B cell (primary cell): ENCODE measurements around the gene RGS7. TPM values are rescaled to one million over a fixed set of nuclear protein-coding genes. Genes with fewer than 3 reads are reported as not detected.

Experiments
- ATAC-seq: fragments of 200-7000 bp; cut with Tn5 transposase; one replicate; pipeline ENCODE4 v1.10.0; 2021; ENCODE audit warnings: low read depth, mild to moderate bottlenecking, moderate number of reproducible peaks, moderate library complexity
- CTCF ChIA-PET: fragments of 350-600 bp; sonication (Branson Sonifier 250); formaldehyde crosslinking; loops from one replicate; lab custom pipeline; 2021; ENCODE audit warnings: antibody characterized with exemption, inconsistent platforms; lab: Charles Lee
- POLR2A ChIA-PET: fragments of 350-600 bp; sonication (Branson Sonifier 250); formaldehyde crosslinking; loops from one replicate; lab custom pipeline; 2021; ENCODE audit warnings: antibody characterized with exemption; lab: Charles Lee
- DNase-seq: peaks from one replicate; pipeline ENCODE4 v3.0.0; 2013
- H2AFZ ChIP-seq: 2 replicates; pipeline ENCODE4 v1.6.1; 2012; ENCODE audit warnings: mild to moderate bottlenecking, low read depth, low read length; ENCODE audit not compliant: insufficient read depth, poor library complexity, severe bottlenecking
- H3K27ac ChIP-seq, 2 donors: 1 replicate in 1 of 2; 2 replicates in 1 of 2; pipeline ENCODE4 v1.5.1; 2012 to 2013; ENCODE audit warnings: low read length in 2 of 2, mild to moderate bottlenecking in 2 of 2, moderate library complexity in 1 of 2
- H3K27me3 ChIP-seq, 4 experiments: fragments of 200-600 bp in 1 of 4; sonication (generic) in 1 of 4; replicated peaks in 1 of 4; 1 replicate in 2 of 4; 2 replicates in 2 of 4; pipeline versions ENCODE4 v1.6.1 to v1.7.0; 2013 to 2016; ENCODE audit warnings: low read length in 3 of 4, mild to moderate bottlenecking in 2 of 4, mixed read lengths in 1 of 4, moderate library complexity in 1 of 4; ENCODE audit not compliant: insufficient read depth in 4 of 4, control insufficient read depth in 3 of 4; ENCODE audit errors: control extremely low read depth in 1 of 4
- H3K36me3 ChIP-seq, 2 experiments: replicated peaks in 1 of 2; 1 replicate in 1 of 2; 2 replicates in 1 of 2; pipeline versions ENCODE4 v1.6.1 to v1.7.1; 2013; ENCODE audit warnings: low read length in 1 of 2; ENCODE audit not compliant: insufficient read depth in 2 of 2, control insufficient read depth in 1 of 2; ENCODE audit errors: control extremely low read depth in 1 of 2, extremely low read depth in 1 of 2
- H3K4me1 ChIP-seq, 2 donors: fragments of 200-600 bp in 1 of 2; sonication (generic) in 1 of 2; 1 replicate in 1 of 2; 2 replicates in 1 of 2; pipeline versions ENCODE4 v1.5.1 to v1.6.1; 2013 to 2017; ENCODE audit warnings: low read length in 2 of 2; ENCODE audit not compliant: control insufficient read depth in 2 of 2, insufficient read depth in 2 of 2
- H3K4me2 ChIP-seq: replicated peaks from 2 replicates; pipeline ENCODE3; 2012; ENCODE audit warnings: mild to moderate bottlenecking, low read depth, low read length; ENCODE audit not compliant: poor library complexity, severe bottlenecking
- H3K4me3 ChIP-seq, 5 experiments: fragments of 200-600 bp in 1 of 5; sonication (generic) in 1 of 5; 1 replicate in 3 of 5; 2 replicates in 2 of 5; pipeline versions ENCODE4 v1.5.1 to v1.7.0; 2011 to 2016; ENCODE audit warnings: low read length in 4 of 5, mild to moderate bottlenecking in 4 of 5, low read depth in 2 of 5, control low read depth in 1 of 5, moderate library complexity in 1 of 5; ENCODE audit not compliant: insufficient read depth in 1 of 5; ENCODE audit errors: control extremely low read depth in 1 of 5, extremely low read depth in 1 of 5
- H3K79me2 ChIP-seq: fragments of 200-600 bp; sonication (generic); one replicate; pipeline ENCODE4 v1.6.0; 2016; ENCODE audit warnings: low read length; ENCODE audit not compliant: control insufficient read depth, insufficient read depth
- H3K9ac ChIP-seq: fragments of 200-600 bp; sonication (generic); 2 replicates; pipeline ENCODE4 v1.6.1; 2017; ENCODE audit warnings: mild to moderate bottlenecking, low read length, moderate library complexity
- H3K9me3 ChIP-seq, 3 donors: one replicate each; pipeline versions ENCODE4 v1.6.1 to v1.7.1; 2013; ENCODE audit warnings: low read length in 2 of 3; ENCODE audit not compliant: control insufficient read depth in 2 of 3, insufficient read depth in 1 of 3; ENCODE audit errors: control extremely low read depth in 1 of 3
- H4K20me1 ChIP-seq: 2 replicates; pipeline ENCODE4 v1.6.0; 2012; ENCODE audit warnings: mild to moderate bottlenecking, low read length; ENCODE audit not compliant: insufficient read depth, control insufficient read depth, poor library complexity, severe bottlenecking
- H3K27ac Mint-ChIP-seq: one replicate; pipeline ENCODE4 v1.8.0; 2021; ENCODE audit warnings: mixed read lengths
- H3K27me3 Mint-ChIP-seq: one replicate; pipeline ENCODE4 v1.8.0; 2021; ENCODE audit warnings: mixed read lengths
- H3K4me1 Mint-ChIP-seq: one replicate; pipeline ENCODE4 v1.8.0; 2021; ENCODE audit warnings: mixed read lengths
- H3K4me3 Mint-ChIP-seq: one replicate; pipeline ENCODE4 v1.8.0; 2021; ENCODE audit warnings: mixed read lengths
- H3K9me3 Mint-ChIP-seq: one replicate; pipeline ENCODE4 v1.8.0; 2022; ENCODE audit warnings: mixed read lengths; ENCODE audit not compliant: insufficient read depth
- CTCF ChIP-seq: fragments of 200-600 bp; IDR thresholded peaks from one replicate; pipeline ENCODE4 v1.8.0; 2022; ENCODE audit warnings: antibody characterized with exemption, mild to moderate bottlenecking
- EZH2 ChIP-seq: IDR thresholded peaks from 2 replicates; pipeline ENCODE4 v1.6.1; 2012; ENCODE audit warnings: borderline replicate concordance, low read depth, mild to moderate bottlenecking, moderate library complexity, low read length; ENCODE audit not compliant: insufficient read depth, poor library complexity, severe bottlenecking
- WGBS: methylation state at CpG from one replicate; pipeline ENCODE4 v1.1.5; 2013; ENCODE audit warnings: missing lambda C conversion rate; ENCODE audit not compliant: insufficient coverage; 5-methylcytosine and 5-hydroxymethylcytosine counted together
- intact Hi-C: fragments of 100-400 bp; cut with micrococcal nuclease; formaldehyde crosslinking; loops from one replicate; pipeline ENCODE4 v1.10.0; 2022
- polyA plus RNA-seq: library from polyadenylated mRNA; depleted of rRNA; stranded (reverse); fragments of >200 nt; gene quantifications from 2 replicates; pipeline ENCODE4 v1.2.3, GENCODE V29; 2012
- total RNA-seq, 2 donors: library from RNA; stranded (reverse); fragments of 120-200 nt in 1 of 2; gene quantifications; 1 replicate in 1 of 2; 2 replicates in 1 of 2; pipeline versions ENCODE4 v1.2.3 to v1.2.4, GENCODE V29; 2013 to 2022

Gene RGS7
- total and polyA plus RNA-seq, 2 donors (not counting 1 experiment from before 2014, with no cell fraction given): 0.15 to 1.8 TPM

GRCh38 chr1:241077386-241078147 lies 279.4 kb downstream of the RGS7 start:
- Histone ChIP-seq H3K9me3 (no peaks in the 10 kb centered on the region), H3K4me1 (no peaks in the 10 kb centered on the region), H3K27ac (no peak overlapping the region), H3K79me2 (no peaks in the 10 kb centered on the region), H3K9ac (no peak overlapping the region), H3K27me3 (no peaks in the 10 kb centered on the region), H3K4me3 (no peak overlapping the region), H4K20me1 (no peaks in the 10 kb centered on the region), H2AFZ (no peak overlapping the region), H3K4me2 (no peak overlapping the region), H3K36me3 (no peaks in the 10 kb centered on the region)
- Mint-ChIP-seq H3K4me1 (no peaks in the 10 kb centered on the region), H3K9me3 (no peaks in the 10 kb centered on the region), H3K27ac (no peak overlapping the region), H3K4me3 (no peak overlapping the region), H3K27me3 (no peaks in the 10 kb centered on the region)
- intact Hi-C loops: no loop called here
- ChIA-PET POLR2A (no interaction called here), CTCF (no interaction called here)
- TF ChIP-seq EZH2 (no peak), CTCF (no peak)
- WGBS: 63% methylated on average over 2 of the region's 11 CpGs
- DNase-seq (no peak), ATAC-seq (no peak)

DNA sequence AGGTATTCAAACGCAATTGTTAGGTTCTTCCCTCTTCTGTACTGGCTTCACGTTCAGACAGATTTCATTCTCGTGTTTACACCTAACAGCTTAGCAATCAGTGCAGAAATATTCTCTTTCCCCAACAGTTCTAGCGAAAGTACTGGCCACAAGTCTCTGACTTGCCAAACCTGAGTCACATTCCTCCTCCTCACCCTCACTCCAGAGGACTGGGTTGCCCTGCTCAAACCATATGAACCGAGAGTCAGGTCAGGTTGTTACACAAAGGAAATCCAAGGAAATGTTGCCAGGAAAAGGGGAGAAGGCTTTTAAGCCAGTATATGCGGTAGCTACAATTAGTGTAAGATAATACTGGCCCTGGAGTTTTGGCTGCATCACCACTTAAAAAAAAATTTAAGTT lies 282.5 kb downstream of the RGS7 start:
- DNase-seq: no peak
- no peaks in the 10 kb centered on the region for H4K20me1 ChIP-seq
- ChIA-PET POLR2A (no interaction called here), CTCF (no interaction called here)
- no peak overlapping the region for H3K4me3 ChIP-seq
- no peaks in the 10 kb centered on the region for H3K9me3 ChIP-seq
- no peaks in the 10 kb centered on the region for H3K79me2 ChIP-seq
- Mint-ChIP-seq H3K4me1 (no peaks in the 10 kb centered on the region), H3K27ac (no peak overlapping the region), H3K9me3 (no peaks in the 10 kb centered on the region), H3K4me3 (no peak overlapping the region), H3K27me3 (no peaks in the 10 kb centered on the region)
- intact Hi-C loops: no loop called here
- no peak overlapping the region for H2AFZ ChIP-seq
- TF ChIP-seq EZH2 (no peak), CTCF (no peak)
- no peak for ATAC-seq
- no peak overlapping the region for H3K4me2 ChIP-seq
- no peak overlapping the region for H3K27ac ChIP-seq
- no peak overlapping the region for H3K9ac ChIP-seq
- H3K36me3 ChIP-seq: no peaks in the 10 kb centered on the region
- no peaks in the 10 kb centered on the region for H3K4me1 ChIP-seq
- H3K27me3 ChIP-seq: no peaks in the 10 kb centered on the region
- 75% methylated on average over 4 of the region's 6 CpGs for WGBS
